Right lung (tissue), 10 donors: ENCODE data around the gene PREX1. TPM values are rescaled to one million over a fixed set of nuclear protein-coding genes. Genes with fewer than 3 reads are reported as not detected.
"Not testable (repeated sequence)": the region's sequence is repeated elsewhere in the genome, so short reads cannot be mapped to it uniquely, and the experiment has no call there.

Experiments used
- DNase-seq, 2 donors: peaks; one replicate each; pipeline ENCODE4 v3.0.0-alpha.2; 2013
- long read RNA-seq, 8 donors: transcript quantifications; one replicate each; lab custom pipeline, GENCODE V29; 2026
- polyA plus RNA-seq, 5 donors: library from polyadenylated mRNA; unstranded; fragments of 120-200 nt; gene quantifications; one replicate each; pipeline versions ENCODE4 v1.2.1 to v1.2.3, GENCODE V29; 2013; ENCODE audit warnings: inconsistent platforms in 1 of 5, low replicate concordance in 1 of 5; ENCODE audit not compliant: insufficient read length in 5 of 5, insufficient read depth in 1 of 5

Gene PREX1, protein sequence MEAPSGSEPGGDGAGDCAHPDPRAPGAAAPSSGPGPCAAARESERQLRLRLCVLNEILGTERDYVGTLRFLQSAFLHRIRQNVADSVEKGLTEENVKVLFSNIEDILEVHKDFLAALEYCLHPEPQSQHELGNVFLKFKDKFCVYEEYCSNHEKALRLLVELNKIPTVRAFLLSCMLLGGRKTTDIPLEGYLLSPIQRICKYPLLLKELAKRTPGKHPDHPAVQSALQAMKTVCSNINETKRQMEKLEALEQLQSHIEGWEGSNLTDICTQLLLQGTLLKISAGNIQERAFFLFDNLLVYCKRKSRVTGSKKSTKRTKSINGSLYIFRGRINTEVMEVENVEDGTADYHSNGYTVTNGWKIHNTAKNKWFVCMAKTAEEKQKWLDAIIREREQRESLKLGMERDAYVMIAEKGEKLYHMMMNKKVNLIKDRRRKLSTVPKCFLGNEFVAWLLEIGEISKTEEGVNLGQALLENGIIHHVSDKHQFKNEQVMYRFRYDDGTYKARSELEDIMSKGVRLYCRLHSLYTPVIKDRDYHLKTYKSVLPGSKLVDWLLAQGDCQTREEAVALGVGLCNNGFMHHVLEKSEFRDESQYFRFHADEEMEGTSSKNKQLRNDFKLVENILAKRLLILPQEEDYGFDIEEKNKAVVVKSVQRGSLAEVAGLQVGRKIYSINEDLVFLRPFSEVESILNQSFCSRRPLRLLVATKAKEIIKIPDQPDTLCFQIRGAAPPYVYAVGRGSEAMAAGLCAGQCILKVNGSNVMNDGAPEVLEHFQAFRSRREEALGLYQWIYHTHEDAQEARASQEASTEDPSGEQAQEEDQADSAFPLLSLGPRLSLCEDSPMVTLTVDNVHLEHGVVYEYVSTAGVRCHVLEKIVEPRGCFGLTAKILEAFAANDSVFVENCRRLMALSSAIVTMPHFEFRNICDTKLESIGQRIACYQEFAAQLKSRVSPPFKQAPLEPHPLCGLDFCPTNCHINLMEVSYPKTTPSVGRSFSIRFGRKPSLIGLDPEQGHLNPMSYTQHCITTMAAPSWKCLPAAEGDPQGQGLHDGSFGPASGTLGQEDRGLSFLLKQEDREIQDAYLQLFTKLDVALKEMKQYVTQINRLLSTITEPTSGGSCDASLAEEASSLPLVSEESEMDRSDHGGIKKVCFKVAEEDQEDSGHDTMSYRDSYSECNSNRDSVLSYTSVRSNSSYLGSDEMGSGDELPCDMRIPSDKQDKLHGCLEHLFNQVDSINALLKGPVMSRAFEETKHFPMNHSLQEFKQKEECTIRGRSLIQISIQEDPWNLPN (N-terminal part only)
- polyA plus RNA-seq = 10 to 100 TPM; 17.8 to 29.9 (median 19.7) TPM
- long read RNA-seq, donor 1, partial matches to known transcripts = 0 of 1 reads
- long read RNA-seq, donor 1, other reads (novel, unspliced or antisense) = 0 of 1 reads
- long read RNA-seq, donor 2, full-length matches to known transcripts = 1 of 1 reads
- long read RNA-seq, donor 2, partial matches to known transcripts = 0 of 1 reads
- long read RNA-seq, donor 2, other reads (novel, unspliced or antisense) = 0 of 1 reads
- long read RNA-seq, donor 3 = 0 reads
- long read RNA-seq, donor 4, partial matches to known transcripts = 0 of 1 reads
- long read RNA-seq, donor 4, other reads (novel, unspliced or antisense) = 0 of 1 reads
- long read RNA-seq, donor 5, full-length matches to known transcripts = 1 of 1 reads
- long read RNA-seq, donor 5, partial matches to known transcripts = 0 of 1 reads
- long read RNA-seq, donor 5, other reads (novel, unspliced or antisense) = 0 of 1 reads
- long read RNA-seq, donor 6, full-length matches to known transcripts = 1 of 10 reads
- long read RNA-seq, donor 6, partial matches to known transcripts = 9 of 10 reads
- long read RNA-seq, donor 6, other reads (novel, unspliced or antisense) = 0 of 10 reads
- long read RNA-seq, donor 7, full-length matches to known transcripts = 1 of 1 reads
- long read RNA-seq, donor 7, partial matches to known transcripts = 0 of 1 reads
- long read RNA-seq, donor 7, other reads (novel, unspliced or antisense) = 0 of 1 reads
- long read RNA-seq, donor 8, full-length matches to known transcripts = 1 of 1 reads
- long read RNA-seq, donor 8, partial matches to known transcripts = 0 of 1 reads
- long read RNA-seq, donor 8, other reads (novel, unspliced or antisense) = 0 of 1 reads

DNA sequence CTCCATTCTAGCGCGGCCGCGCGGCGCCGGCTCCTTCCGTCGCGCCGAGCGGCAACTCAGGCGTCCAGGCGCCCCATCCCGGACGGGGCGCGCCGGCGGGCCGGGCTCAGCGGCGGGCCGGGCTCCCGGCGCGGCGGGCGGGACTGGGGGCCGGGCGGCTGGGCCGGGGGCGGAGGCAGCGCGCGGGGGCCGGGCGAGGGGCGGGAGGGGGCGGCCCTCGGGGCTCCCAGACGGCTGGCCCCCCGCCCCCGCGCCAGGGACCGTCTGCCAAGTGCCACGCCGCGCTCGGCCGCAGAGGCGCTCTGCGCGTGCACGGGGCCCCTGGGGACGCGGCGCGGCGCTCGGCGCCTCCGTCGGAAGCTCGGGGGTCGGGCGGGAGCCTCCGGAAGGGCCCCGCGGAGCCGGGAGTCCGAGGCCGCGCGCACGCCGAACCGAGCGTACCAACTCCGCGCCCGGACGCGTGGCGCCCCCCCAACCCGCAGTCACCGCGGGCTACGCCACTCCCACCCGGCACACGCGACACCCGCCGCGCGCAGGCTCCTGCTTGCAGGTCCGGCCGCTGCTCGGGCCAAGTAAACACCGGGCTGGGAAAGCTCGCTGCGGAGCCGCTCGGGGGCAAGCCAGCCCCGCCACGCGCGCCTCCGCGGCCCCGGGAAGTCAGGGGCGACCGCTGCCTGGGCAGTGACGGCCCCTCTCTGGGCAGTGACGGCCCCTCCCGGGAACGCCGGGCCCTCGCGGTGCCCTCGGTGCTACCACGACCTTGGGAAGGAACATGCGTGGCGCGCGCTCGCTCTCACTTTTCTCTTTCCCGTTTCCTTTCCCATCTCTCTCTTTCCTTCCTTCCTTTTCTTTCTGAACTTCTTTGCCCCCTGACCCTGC lies at the start of gene PREX1:
Gene PREX1 (minus strand): TSS at position 145 of the 879 bp plus-strand sequence. CDS start 139 bp downstream, at position 6.
- peak; percentile 63 to 66 for DNase-seq

DNA sequence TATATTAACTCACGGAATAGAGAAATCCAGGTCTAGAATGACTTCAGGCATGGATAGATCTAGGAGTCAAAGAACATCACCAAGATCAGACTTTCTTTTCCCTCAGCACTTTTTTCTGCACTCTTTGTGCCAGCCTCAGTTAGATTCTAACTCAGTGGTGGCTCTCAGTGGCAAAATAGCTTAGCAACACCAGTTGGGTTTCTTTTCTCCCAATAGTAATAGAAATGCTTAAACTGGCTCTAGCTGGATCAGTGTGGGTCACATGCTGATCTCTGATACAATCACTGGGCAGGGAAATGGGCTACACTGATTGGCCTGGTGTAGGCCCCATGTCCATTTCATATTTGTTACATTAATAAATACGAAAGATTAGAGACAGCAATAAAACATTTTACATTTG lies 49.5 kb upstream of the PREX1 start:
- DNase-seq = no peak

DNA sequence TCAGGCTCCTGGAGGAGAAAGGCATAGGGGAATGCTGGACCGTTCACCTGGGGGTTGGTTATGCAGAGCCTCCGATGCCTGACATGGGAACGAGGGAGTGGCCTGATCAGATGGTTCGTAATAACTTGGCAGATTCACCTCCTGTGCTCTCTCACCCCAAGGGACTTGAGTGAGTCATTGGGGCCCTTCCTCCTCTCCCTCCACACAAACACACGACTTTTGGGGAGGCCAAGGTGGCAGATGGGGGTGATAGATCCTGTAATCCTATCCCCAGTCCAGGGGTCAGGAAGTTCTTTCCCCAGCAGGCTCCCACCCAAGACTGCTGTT lies 48.1 kb upstream of the PREX1 start:
- no peak for DNase-seq

DNA sequence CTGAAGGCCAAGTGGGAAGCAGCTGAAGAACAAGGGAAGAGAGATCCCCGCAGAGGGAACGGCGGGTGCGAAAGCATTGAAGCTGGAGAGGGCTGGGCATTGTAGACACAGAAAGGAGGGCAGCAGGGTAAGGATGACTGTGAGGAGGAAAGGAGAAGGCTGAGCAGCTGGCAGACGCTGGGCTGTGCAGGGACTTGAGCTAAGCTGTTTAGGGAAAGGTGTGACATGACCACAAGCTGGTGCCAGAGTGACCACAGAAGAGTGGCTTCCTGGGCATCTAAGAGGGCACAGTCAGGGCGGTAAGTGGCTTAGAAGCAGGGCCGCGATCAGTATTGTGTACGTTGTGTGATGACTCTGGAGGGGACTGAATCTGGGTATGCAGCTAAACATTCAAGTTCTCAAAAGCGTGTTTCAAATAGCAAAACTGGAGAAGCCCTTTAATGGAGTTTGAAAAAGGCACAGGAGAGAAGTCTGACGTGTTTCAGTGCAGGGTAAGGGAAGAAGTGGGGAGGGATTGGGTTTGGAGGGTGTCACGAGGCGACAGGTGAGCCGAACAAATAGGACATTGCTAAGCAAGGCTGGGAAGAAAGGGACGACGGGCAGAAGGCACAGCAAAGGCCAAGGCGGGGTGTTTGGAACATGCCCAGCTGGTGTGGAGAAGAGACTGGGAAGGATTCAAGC lies 47.6 kb upstream of the PREX1 start:
- DNase-seq = no peak

DNA sequence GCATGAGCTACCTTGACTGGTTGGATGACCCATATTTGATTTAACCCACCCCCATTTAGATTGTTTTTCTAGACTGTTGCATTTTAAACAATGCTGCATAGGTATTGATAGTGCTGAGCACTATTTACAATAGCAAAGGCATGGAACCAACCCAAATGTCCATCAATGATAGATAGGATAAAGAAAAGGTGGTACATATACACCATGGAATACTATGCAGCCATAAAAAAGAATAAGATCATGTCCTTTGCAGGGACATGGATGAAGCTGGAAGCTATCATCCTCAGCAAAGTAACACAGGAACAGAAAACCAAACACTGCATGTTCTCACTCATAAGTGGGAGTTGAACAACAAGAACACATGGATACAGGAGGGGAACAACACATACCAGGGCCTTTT lies 41.6 kb upstream of the PREX1 start:
- not testable (repeated sequence) for DNase-seq

DNA sequence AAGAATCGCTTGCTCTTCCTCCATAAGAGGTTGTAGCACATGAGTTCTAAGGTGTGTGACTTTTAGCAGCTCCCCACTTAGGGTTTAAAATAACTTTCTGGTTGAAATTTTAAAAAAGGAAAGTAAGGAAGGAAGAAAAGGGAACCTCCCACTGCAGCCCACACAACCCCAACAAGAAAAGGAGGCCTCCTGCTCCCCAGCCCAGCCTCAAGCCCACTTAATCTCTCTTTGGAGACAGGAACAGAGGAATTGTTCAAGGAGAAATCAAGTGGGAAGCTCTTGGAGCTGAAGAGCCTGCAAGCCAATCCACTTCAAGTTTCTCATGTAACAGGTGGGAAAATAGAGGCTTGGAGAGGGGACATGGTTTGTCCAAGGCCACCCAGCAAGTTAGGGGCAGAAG lies 39.1 kb upstream of the PREX1 start:
- DNase-seq = no peak

DNA sequence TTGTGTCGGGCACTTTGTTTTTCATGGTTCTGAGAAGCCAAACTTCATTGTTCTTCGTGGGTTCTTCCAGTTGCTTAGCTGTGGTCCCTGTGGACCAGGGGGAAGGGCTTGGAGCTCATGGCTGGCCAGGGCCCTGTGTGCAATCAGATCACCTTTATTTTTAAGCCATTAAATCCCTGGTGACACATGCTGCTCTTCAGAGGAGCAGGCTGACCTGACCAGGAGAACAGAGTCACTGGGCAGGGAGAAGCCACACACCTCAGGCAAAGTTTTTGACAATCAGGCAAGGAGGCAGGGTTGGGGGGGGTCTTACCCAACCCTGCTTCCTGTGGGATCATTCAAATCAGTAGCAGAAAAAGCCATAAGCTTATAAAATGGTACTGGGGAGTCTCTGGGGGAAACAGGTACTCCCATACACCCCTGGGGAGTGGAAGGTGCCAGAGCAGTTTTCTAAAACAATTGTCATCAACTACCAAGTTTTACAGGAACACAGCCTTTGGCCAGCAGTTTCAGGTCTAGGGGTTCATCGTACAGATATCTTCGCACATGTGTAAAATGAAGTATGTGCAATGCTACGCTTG lies 37.0 kb upstream of the PREX1 start:
- no peak for DNase-seq

DNA sequence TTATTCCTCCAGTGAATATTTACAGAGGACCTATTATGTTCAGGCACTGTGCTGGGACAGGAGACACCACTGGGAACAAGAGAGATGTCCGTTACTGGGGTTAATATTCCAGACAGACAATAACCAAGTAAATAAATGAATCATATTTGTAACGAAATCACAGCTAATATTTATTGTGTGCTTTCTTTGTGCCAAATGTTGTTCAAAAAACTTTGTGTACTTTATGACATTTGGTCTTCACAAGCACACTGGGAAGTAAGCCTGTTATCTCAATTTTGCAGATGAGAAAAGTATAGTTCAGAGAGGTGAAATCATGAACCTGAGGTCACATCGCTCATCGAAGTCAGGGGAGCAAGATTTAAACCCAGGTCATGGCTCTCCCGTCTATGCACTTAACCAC lies 36.5 kb upstream of the PREX1 start:
- DNase-seq = no peak

DNA sequence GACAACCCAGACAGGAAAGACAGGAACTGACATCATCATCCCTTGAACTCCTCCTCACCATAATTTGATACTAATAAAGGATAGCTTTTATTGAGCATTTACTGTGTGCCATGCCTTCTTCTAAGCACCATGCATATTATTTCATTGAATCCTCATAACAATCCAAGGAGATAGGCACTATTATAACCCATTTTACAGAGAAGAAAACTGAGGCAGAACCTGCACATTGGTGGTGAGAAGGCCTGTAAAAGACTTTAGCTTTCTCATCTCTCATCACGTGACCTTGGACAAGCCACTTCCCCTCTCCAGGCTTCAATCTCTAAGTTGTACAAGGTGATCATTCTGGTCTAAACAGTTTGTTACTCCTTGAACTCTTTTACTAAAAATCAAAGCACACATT lies 34.5 kb upstream of the PREX1 start:
- DNase-seq = no peak

DNA sequence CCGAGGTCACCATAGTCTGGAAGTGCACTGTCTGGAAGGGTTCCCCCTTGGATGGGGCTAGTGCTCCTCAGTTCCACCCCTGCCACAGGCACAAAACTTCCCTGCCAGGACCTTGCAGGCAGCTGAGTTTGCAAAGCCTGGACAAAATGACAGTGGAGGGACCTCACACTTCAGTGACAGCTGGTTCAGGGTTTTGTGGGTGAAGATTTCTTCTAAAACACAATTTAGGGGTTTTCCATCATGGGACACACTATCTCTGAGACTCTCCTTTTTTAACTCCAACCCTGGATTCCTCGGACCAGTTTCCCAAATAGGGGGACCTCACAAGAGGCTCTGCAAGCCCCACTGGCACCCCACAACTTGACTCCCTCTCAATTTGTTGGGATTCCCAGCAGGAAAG lies 33.6 kb upstream of the PREX1 start:
- DNase-seq = no peak

DNA sequence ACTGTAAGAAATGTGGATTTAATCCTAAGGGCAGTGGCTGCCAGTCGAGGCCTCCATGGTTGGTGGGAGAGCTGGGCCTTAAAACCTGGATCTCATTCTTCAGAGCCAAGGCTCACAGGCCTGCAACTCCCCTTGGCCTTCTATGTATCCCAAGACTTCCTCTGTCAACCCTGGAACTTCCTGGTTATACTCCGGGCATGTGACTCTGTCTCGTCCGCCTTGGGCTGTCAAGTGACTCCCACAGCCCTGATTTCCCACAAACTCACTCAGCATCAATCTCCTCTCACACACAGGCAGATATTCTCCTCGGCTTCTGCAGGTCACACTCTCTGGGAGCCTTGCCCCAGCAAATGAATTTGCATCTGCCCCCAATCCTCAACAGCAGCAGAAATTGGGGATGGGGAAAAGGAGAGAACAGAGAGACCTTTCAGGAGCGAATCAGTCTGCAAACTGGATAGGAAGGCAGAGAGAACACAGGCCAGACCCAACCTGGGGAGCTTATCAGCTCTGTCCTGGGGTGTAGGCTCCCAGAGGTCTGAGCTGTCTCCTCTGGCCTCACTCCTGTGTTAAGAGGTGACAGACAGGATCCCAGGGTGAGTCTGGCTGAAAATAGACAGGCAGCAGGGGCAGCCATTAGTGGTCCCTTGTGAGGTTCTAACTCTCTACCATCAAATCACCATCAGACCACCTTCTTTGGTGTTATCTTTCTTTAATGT lies 30.4 kb upstream of the PREX1 start:
- no peak for DNase-seq

DNA sequence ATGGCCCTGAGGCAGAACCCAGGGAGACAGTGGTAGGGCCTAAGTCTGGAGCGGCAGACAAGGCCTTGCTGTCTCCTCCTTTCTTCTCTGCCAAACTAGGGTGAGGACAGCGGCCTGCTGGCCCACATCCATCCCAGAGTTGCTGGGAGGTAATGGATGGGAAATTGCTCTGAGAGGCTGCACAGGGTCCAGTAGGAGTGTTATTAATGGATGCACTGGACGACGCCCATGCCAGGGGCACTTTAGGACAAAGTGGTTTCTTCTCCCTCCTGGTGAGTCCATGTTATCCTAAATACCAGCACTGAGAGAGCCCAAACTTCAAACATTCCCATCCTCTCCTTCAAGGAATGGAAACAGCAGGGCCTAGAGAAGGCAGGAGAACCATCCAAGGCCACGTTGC lies 28.3 kb upstream of the PREX1 start:
- no peak for DNase-seq

DNA sequence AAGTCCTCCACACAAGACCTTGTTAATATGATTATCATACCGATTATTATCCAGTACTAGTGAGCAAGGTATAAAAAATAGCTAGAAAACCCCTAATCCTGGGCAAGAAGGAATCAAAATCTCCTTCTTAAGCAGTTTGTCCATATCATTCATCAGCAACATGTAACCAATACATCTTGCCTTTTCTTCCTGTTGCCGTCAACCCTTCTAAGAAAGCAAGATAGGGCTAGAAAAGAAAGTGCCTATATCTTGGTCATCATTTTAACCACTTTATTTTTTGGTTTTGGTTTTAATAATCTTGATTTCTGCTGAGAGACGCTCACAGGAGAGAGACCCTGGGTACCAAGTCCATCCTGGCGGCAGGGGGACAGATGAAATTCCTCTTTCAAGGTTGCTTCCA lies 27.2 kb upstream of the PREX1 start:
- no peak for DNase-seq

DNA sequence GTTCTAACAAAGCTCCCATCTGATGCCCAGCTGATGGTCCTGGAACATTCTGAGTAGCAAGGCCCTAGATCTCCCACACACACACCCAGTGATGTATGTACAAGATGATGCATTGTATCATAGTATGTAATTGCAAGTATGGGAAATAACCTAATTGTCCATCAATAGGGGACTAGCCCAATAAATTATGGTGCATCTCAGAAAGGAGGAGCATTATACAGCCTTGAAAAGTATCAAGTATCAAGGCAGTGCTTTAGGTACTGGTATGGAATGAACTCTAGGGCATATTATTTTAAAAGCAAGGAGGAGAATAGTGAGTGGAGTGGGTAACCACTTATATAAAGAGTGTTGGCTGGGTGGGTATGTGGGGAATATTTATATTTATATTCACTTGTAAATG lies 24.8 kb upstream of the PREX1 start:
- DNase-seq = no peak

DNA sequence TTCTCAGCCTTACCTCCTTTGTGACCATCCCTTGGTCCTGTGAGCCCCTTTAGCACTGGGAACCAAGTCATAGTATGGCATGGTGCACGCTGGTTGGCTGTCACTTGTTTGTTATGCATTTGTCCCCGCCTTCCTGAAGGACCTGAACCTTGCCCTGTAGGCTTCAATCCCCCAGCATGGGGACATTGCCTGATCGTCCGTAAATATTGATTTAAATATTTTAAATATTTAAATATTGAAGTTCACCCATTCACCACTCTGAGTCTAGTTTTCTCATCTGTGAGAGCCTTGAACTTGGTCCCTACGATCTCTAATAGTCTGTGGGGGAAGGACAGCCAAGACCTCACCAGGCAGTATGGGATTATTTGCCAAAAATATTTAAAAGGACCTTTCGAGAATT lies 23.8 kb upstream of the PREX1 start:
- no peak for DNase-seq

DNA sequence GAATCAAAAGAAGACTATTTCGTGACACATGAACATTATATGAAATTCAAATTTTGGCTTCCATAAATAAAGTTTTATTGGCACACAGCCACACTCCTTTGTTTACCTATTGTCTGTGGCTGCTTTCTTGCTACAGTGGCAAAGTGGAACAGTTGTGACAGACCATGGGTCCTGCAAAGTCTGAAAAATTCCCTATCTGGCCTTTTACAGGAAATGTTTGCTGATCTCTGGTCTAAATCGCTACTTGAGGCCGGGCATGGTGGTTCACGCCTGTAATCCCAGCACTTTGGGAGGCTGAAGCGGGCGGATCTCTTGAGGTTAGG lies 23.1 kb upstream of the PREX1 start:
- no peak for DNase-seq

DNA sequence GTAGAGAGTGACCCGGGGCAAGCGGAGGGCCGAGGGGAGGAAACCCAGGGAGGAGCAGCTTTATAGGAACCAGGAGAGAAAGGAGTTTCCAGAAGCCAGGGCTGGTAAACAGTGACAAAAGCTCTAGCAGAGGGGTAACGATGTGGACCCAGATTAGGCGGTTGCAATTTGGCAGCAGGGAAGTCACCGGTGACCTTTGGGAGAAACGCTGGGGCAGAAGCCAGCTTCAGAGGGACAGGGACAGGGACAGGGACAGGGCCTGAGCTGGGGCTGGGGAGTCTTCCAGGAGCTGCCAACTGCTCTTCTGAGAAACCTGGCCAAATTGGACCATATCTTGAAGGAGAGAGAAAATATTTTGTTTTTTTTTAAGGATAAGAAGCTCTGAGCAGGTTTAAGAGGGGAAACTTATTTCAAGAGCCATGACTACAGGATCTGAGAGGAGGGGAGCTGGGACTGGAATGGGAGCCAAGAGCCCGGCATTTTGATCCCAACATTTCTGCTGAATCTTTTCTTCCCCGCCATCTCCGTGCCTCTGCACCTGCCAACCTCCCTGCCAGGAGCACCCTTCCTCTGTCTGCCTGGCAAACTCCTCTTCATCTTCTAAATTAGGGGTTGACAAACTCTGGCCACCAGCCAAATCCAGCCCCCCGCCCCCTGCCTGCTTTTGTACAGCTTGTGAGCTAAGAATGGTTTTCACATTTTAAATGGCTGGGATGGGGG lies 22.6 kb upstream of the PREX1 start:
- DNase-seq = no peak
